Adipocyte (in vitro differentiated cells): ENCODE data around the gene SAFB.
"Not testable (repeated sequence)": the region's sequence is repeated elsewhere in the genome, so short reads cannot be mapped to it uniquely, and the experiment has no call there.

Experiments used
- DNase-seq: peaks from one replicate; pipeline ENCODE4 v3.0.0-alpha.2; 2015; ENCODE audit warnings: low read depth
- H3K27me3 ChIP-seq: replicated peaks from 2 replicates; pipeline ENCODE4 v1.7.0; 2013; ENCODE audit warnings: mild to moderate bottlenecking, low read length, moderate library complexity; ENCODE audit not compliant: control insufficient read depth, insufficient read depth
- H3K36me3 ChIP-seq: 2 replicates; pipeline ENCODE4 v1.7.0; 2013; ENCODE audit warnings: low read length, mild to moderate bottlenecking, moderate library complexity; ENCODE audit not compliant: control insufficient read depth, insufficient read depth, severe bottlenecking
- H3K4me1 ChIP-seq: 2 replicates; pipeline ENCODE4 v1.7.0; 2013; ENCODE audit warnings: mild to moderate bottlenecking, low read length, moderate library complexity; ENCODE audit not compliant: control insufficient read depth, insufficient read depth
- H3K4me3 ChIP-seq: 2 replicates; pipeline ENCODE4 v1.7.0; 2013; ENCODE audit warnings: mild to moderate bottlenecking, low read length, moderate library complexity
- H3K9ac ChIP-seq: 2 replicates; pipeline ENCODE4 v1.7.0; 2013; ENCODE audit warnings: mild to moderate bottlenecking, low read length, moderate library complexity
- H3K9me3 ChIP-seq: 2 replicates; pipeline ENCODE4 v1.7.0; 2013; ENCODE audit warnings: mild to moderate bottlenecking, low read length, moderate library complexity; ENCODE audit not compliant: control insufficient read depth

The SAFB gene

GRCh38 chr19:5696196-5697021, 73.5 kb downstream of the SAFB start:
- H3K4me3 ChIP-seq, result no peak overlapping the region
- no peak overlapping the region for H3K9ac ChIP-seq
- H3K27me3 ChIP-seq, result no peaks in the 10 kb centered on the region
- H3K9me3 ChIP-seq, result no peaks in the 10 kb centered on the region
- H3K36me3 ChIP-seq, result peaks cover 77% of the 10 kb centered on the region
- DNase-seq, result no peak
- peaks cover 9% of the 10 kb centered on the region for H3K4me1 ChIP-seq

DNA sequence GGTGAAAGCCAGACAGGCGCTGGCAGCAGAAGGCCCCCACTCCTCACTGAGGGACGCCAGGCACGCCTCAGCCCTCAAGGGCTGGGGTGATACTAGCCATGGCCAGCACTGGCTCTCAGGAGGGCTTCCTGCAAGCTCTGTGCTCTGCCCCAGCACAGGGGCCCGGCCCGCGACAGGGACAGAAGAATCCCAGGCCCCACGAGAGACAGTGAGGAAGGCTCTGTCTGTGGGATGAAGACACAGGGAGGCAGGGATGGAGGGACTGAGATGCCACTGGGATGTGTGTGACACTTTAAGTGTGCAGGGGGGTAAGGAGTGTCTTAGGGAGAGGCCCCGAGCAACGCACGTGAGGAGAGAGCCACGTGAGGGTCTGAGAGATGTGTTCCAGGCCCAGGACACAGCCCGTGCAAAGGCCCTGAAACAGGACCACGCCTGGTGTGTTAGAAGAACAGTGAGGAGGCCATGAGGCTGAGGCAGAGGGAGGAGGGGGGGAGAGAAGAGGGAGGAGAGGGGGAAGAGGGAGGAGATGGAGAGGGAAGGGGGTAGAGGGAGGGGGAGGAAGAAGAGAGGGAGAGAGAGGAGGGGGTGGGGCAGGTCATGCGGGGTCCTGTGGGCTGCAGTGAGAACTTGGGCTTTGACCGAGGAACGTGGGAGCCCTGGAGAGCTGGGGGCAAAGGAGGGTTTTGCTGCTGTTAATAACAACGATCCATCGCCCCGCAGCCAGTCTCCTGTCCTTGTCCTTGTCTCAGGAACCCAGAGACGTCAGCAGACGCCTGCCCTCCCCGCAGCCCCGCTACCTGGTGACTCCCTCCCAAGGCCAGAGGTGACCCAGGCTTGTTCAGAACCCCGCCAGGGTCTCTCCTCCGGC, 74.4 kb downstream of the SAFB start:
- no peak for DNase-seq
- Histone ChIP-seq H3K9me3 (no peaks in the 10 kb centered on the region), H3K27me3 (no peaks in the 10 kb centered on the region), H3K36me3 (peaks cover 70% of the 10 kb centered on the region), H3K9ac (no peak overlapping the region), H3K4me1 (peaks cover 3% of the 10 kb centered on the region), H3K4me3 (no peak overlapping the region)

GRCh38 chr19:5697890-5698634, 75.2 kb downstream of the SAFB start:
- DNase-seq, result no peak
- H3K36me3 ChIP-seq, result peaks cover 62% of the 10 kb centered on the region
- H3K4me1 ChIP-seq, result no peaks in the 10 kb centered on the region

GRCh38 chr19:5698635-5699422, 75.9 kb downstream of the SAFB start:
- Histone ChIP-seq H3K4me1 (no peaks in the 10 kb centered on the region), H3K27me3 (no peaks in the 10 kb centered on the region), H3K9ac (no peak overlapping the region), H3K9me3 (no peaks in the 10 kb centered on the region), H3K4me3 (no peak overlapping the region), H3K36me3 (peaks cover 62% of the 10 kb centered on the region)
- no peak for DNase-seq

More at GRCh38 chr19:5697890-5698634, 75.2 kb downstream of the SAFB start:
- no peak overlapping the region for H3K4me3 ChIP-seq
- H3K9ac ChIP-seq, result no peak overlapping the region
- H3K9me3 ChIP-seq, result no peaks in the 10 kb centered on the region
- no peaks in the 10 kb centered on the region for H3K27me3 ChIP-seq

DNA sequence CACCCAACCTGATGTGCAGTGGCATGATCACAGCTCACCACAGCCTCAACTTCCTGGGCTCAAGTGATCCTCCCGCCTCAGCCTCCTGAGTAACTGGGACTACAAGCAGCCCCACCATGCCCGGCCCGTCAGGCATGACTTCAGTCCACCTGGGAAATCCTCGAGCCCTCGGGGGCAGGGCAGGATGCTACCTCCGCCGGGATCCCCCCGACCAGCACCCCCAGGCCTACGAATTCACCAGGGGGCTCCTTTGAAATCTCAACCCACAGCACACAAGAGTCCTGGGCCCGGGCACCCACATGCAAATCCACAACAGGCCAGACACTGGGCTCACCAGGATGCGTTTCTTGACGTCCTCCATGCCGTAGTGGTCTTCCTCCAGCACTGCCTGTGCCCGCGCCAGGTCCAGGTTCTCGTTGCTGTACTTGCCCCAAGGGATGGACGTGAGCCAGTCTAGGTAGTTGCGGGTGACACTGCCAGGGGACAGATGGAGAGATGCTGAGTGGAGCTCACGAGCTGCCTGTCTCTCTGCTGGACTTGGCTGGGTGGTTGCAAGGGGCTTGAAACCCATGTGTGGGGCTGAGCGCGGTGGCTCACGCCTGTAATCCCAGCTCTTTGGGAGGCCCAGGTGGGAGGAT, 77.7 kb downstream of the SAFB start:
- no peak overlapping the region for H3K4me3 ChIP-seq
- no peaks in the 10 kb centered on the region for H3K27me3 ChIP-seq
- H3K36me3 ChIP-seq, result peaks cover 62% of the 10 kb centered on the region
- H3K9me3 ChIP-seq, result no peaks in the 10 kb centered on the region
- no peak for DNase-seq
- no peaks in the 10 kb centered on the region for H3K4me1 ChIP-seq
- H3K9ac ChIP-seq, result no peak overlapping the region

- not testable (repeated sequence) for DNase-seq, H3K27me3 ChIP-seq, H3K9me3 ChIP-seq, H3K9ac ChIP-seq, H3K4me1 ChIP-seq, H3K4me3 ChIP-seq
- peaks cover 62% of the 10 kb centered on the region for H3K36me3 ChIP-seq
Observed at GRCh38 chr19:5702053-5702410, 79.1 kb downstream of the SAFB start.

DNA sequence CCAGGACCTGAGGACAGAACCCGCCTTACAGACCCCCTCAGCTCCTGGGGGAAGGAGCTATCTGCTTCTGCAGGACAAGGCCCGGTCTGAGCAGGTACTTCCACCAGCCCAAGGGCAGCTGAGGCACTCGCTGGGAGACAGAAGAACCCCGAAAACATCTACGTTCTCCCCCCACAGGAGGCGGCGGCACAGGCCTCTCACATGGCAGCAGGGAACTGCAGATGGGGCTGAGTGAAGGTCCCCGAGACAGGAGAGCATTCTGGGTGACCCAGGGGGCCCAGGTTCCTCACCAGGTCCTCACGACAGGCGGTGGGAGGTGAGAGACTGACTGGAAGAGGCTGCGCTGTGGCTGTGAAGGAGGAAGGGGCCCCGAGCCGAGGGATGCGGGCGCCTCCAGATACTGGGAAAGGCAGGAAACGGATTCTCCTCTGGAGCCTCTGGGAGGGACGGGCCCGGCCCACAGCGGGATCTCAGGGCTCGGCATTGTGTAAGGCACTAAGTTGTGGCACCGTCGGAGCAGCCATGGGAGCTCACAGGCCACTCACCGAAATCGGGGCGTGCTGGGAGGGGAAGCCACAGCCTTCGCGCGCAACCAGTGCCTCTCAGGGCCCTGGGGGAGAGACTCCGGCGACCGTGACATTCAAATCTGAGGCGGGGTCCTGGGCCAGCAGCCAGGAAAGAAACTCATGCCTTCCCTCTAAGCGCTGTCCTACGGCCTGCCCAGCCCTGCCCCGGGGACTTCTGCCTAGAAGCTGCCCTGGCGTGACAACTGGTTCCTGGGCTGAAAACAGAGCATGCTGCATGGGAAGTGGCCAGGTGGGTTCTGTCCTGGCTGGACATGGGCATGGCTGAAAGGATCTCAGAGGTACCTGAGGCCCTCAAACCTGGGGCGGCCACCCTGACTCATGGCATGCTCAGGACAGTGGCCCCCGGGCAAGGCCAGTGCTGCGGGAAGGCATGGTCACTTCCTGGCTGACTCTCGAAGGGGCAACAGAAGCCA, 81.2 kb downstream of the SAFB start:
- DNase-seq, result no peak
- no peaks in the 10 kb centered on the region for H3K27me3 ChIP-seq
- no peak overlapping the region for H3K4me3 ChIP-seq
- H3K36me3 ChIP-seq, result peaks cover 65% of the 10 kb centered on the region
- H3K9me3 ChIP-seq, result no peaks in the 10 kb centered on the region
- no peak overlapping the region for H3K9ac ChIP-seq
- no peaks in the 10 kb centered on the region for H3K4me1 ChIP-seq

DNA sequence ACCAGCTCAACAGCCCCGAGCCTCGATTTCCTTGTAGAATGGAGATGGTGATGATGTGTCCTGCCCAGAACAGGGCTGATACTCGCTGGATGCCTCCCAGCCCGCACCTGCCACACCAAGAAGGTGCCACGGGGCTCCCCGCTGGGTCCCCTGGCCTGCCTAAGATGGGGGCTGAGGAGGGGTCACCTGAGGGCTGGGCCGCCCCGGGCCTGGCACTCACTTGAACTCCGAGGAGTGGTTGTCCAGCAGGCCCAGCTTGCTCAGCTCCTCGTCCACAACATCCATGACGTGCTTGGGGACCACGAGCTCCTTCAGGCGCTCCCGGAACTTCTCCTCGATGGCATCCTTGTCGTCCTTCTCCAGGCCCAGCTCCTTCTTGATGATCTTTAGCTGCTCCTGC, 82.7 kb downstream of the SAFB start:
- peaks cover 63% of the 10 kb centered on the region for H3K36me3 ChIP-seq
- H3K9ac ChIP-seq, result no peak overlapping the region
- H3K9me3 ChIP-seq, result no peaks in the 10 kb centered on the region
- no peak overlapping the region for H3K4me3 ChIP-seq
- no peaks in the 10 kb centered on the region for H3K27me3 ChIP-seq
- H3K4me1 ChIP-seq, result no peaks in the 10 kb centered on the region
- DNase-seq, result no peak

DNA sequence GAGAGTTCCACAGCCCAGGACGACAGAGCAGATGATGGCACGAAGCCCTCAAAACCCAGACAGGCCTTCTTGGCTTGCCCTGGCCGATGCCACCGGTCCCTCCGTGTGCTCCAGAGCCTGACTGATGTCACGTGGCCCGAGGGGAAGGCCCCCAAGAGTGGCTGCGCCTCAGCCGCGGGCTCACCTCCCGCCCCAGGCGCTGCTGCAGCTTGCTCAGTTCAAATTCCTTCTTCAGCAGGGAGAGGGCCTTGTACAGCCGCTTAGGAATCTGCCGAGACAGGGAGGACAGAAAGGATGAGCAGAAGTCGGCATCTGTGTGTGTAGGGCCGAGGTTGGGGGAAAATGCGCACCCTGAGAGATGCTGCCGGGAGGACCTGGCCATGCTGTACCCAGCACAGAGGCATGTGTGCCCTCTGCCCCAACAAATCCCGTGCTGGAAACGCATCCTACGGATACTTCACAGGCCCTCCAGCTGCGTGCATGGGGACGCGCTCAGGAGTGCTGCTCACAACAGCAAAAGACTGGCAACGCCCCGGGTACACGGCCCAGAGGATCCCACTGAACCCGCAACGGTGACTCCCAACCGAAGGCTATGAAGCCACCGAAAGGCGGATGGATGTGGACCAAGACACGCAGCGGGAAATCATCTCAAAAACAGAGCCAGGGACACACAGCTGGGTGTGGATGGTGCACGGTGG, 84.1 kb downstream of the SAFB start:
- H3K27me3 ChIP-seq, result no peaks in the 10 kb centered on the region
- no peaks in the 10 kb centered on the region for H3K4me1 ChIP-seq
- peaks cover 74% of the 10 kb centered on the region for H3K36me3 ChIP-seq
- no peak overlapping the region for H3K4me3 ChIP-seq
- no peaks in the 10 kb centered on the region for H3K9me3 ChIP-seq
- no peak overlapping the region for H3K9ac ChIP-seq
- DNase-seq, result no peak
